K562 (cell line): ENCODE results near the gene DAPK3. TPM values are rescaled to one million over a fixed set of nuclear protein-coding genes. Genes with fewer than 3 reads are reported as not detected.

ENCODE experiments used
- ATAC-seq: fragments of 200-7000 bp; cut with Tn5 transposase; 3 replicates; pipeline ENCODE4 v1.9.1; 2020; ENCODE audit warnings: moderate library complexity
- BruUV-seq: library from RNA; stranded (reverse); fragments of 400-500 nt; replicated peaks from 2 replicates; lab custom pipeline; 2021; lab: Mats Ljungman, UMichigan
- CTCF ChIA-PET: fragments of 300-600 bp; formaldehyde crosslinking; extraction: SDS; loops from one replicate; lab custom pipeline; 2021; ENCODE audit warnings: low intra/inter-chr PET ratio; lab: Yijun Ruan, JAX
- POLR2A ChIA-PET: fragments of 300-600, 350-650 bp; sonication (Branson Sonifier 250); formaldehyde crosslinking; extraction: SDS; loops from one replicate; lab custom pipeline; 2021; ENCODE audit warnings: antibody characterized with exemption, inconsistent platforms; lab: Yijun Ruan, JAX
- DNase-seq, 4 experiments: peaks; one replicate each; pipeline versions ENCODE4 v3.0.0 to v3.0.0-alpha.2; 2011 to 2018; ENCODE audit warnings: low spot score in 3 of 4, mixed read lengths in 3 of 4; ENCODE audit errors: extremely low read depth in 1 of 4
- FAIRE-seq: peaks from 2 replicates; lab custom pipeline; 2011; peaks lifted over from hg19 to GRCh38; lab: Jason Lieb, UNC
- H2AFZ ChIP-seq: 2 replicates; pipeline ENCODE4 v1.6.0; 2011; ENCODE audit warnings: low read depth, low read length, control low read depth, inconsistent platforms
- H3K27ac ChIP-seq: fragments of 200-600 bp; 3 replicates; pipeline ENCODE4 v1.8.0; 2011; ENCODE audit warnings: low read depth, mild to moderate bottlenecking, control low read depth, inconsistent platforms, low read length, moderate library complexity, mixed read lengths; ENCODE audit errors: extremely low read depth
- H3K27me3 ChIP-seq, 2 experiments: fragments of 300-600 bp in 1 of 2; 2 replicates in 1 of 2; 3 replicates in 1 of 2; pipeline versions ENCODE4 v1.6.0 to v1.8.0; 2011; ENCODE audit warnings: inconsistent platforms in 2 of 2, low read length in 2 of 2, mild to moderate bottlenecking in 1 of 2, mixed read lengths in 1 of 2, moderate library complexity in 1 of 2; ENCODE audit not compliant: control insufficient read depth in 2 of 2, insufficient read depth in 2 of 2
- H3K36me3 ChIP-seq: fragments of 300-600 bp; 3 replicates; pipeline ENCODE4 v1.8.0; 2011; ENCODE audit warnings: mild to moderate bottlenecking, low read length, inconsistent platforms; ENCODE audit not compliant: control insufficient read depth, insufficient read depth
- H3K4me1 ChIP-seq, 2 experiments: fragments of 200-600 bp in 1 of 2; replicated peaks in 1 of 2; 2 replicates in 1 of 2; 3 replicates in 1 of 2; pipeline versions ENCODE4 v1.5.1 to v1.8.0; 2011; ENCODE audit warnings: inconsistent platforms in 2 of 2, low read length in 2 of 2, mild to moderate bottlenecking in 1 of 2, mixed read lengths in 1 of 2, moderate library complexity in 1 of 2; ENCODE audit not compliant: control insufficient read depth in 2 of 2, insufficient read depth in 2 of 2
- H3K4me2 ChIP-seq: 2 replicates; pipeline ENCODE4 v1.6.1; 2011; ENCODE audit warnings: low read length, control low read depth, inconsistent platforms, mixed read lengths; ENCODE audit not compliant: insufficient read depth
- H3K4me3 ChIP-seq: fragments of 200-600 bp; sonication (generic), shearing (Covaris generic); 2 replicates; pipeline ENCODE4 v1.5.1; 2016; ENCODE audit warnings: control low read depth, inconsistent platforms
- H3K79me2 ChIP-seq: fragments of 200-600 bp; 3 replicates; pipeline ENCODE4 v1.8.0; 2011; ENCODE audit warnings: low read length, inconsistent platforms; ENCODE audit not compliant: control insufficient read depth, insufficient read depth
- H3K9ac ChIP-seq, 2 experiments: 2 replicates each; pipeline versions ENCODE4 v1.6.0 to v1.6.1; 2011; ENCODE audit warnings: low read depth in 2 of 2, low read length in 2 of 2, control low read depth in 1 of 2, inconsistent platforms in 1 of 2, mild to moderate bottlenecking in 1 of 2, mixed read lengths in 1 of 2; ENCODE audit not compliant: insufficient read depth in 1 of 2
- H3K9me1 ChIP-seq: one replicate; pipeline ENCODE4 v1.6.0; 2011; ENCODE audit warnings: inconsistent platforms, mild to moderate bottlenecking, low read length, moderate library complexity; ENCODE audit not compliant: control insufficient read depth, insufficient read depth
- H3K9me3 ChIP-seq: replicated peaks from 2 replicates; pipeline ENCODE4 v1.5.1; 2011; ENCODE audit warnings: low read depth, low read length, inconsistent platforms; ENCODE audit not compliant: control insufficient read depth, insufficient read depth
- H4K20me1 ChIP-seq: replicated peaks from 2 replicates; pipeline ENCODE4 v1.6.1; 2011; ENCODE audit warnings: low read length, inconsistent platforms, mixed read lengths; ENCODE audit not compliant: control insufficient read depth, insufficient read depth
- CBX2 ChIP-seq: fragments of 200-600 bp; sonication (generic); IDR thresholded peaks from one replicate; pipeline ENCODE4 v1.6.1; 2012; ENCODE audit warnings: mild to moderate bottlenecking, low read length, inconsistent platforms; ENCODE audit not compliant: insufficient read depth, poor library complexity, severe bottlenecking
- DPF2 ChIP-seq: fragments of 450-650 bp; IDR thresholded peaks from 2 replicates; pipeline ENCODE4 v1.6.1; 2016
- FOXA1 ChIP-seq: fragments of 450-650 bp; IDR thresholded peaks from 2 replicates; pipeline ENCODE4 v1.6.1; 2016; ENCODE audit warnings: mild to moderate bottlenecking, borderline replicate concordance
- GTF2A2 ChIP-seq: IDR thresholded peaks from 2 replicates; pipeline ENCODE4 v1.6.1; 2016; ENCODE audit warnings: mild to moderate bottlenecking, missing genetic modification characterization, missing compliant biosample characterization
- MCM5 ChIP-seq: fragments of 450-650 bp; IDR thresholded peaks from 2 replicates; pipeline ENCODE4 v1.6.1; 2016; ENCODE audit warnings: low read depth
- MYC ChIP-seq, 2 experiments: fragments of 250-450 bp in 1 of 2; sonication (Bioruptor Pico) in 1 of 2; IDR thresholded peaks; 2 replicates each; pipeline versions ENCODE4 v1.5.1 to v1.6.1; 2012 to 2021; ENCODE audit warnings: low read depth in 2 of 2, borderline replicate concordance in 1 of 2, improper control_type of control experiment in 1 of 2, low read length in 1 of 2, mild to moderate bottlenecking in 1 of 2, moderate library complexity in 1 of 2
- RFX5 ChIP-seq: IDR thresholded peaks from 2 replicates; pipeline ENCODE4 v1.6.1; 2011; ENCODE audit warnings: low read depth, mild to moderate bottlenecking, improper control_type of control experiment, low read length
- ZFX ChIP-seq: sonication (generic); formaldehyde crosslinking; IDR thresholded peaks from 2 replicates; pipeline ENCODE4 v1.8.0; 2022; ENCODE audit warnings: mild to moderate bottlenecking, missing genetic modification reagents, moderate library complexity
- ZNF57 ChIP-seq: fragments of 450-650 bp; formaldehyde crosslinking; IDR thresholded peaks from 2 replicates; pipeline ENCODE4 v1.4.0; 2020; ENCODE audit warnings: mild to moderate bottlenecking, moderate library complexity
- WGBS: fragments of 100-300 bp; shearing (Covaris generic); methylation state at CpG from one replicate; pipeline ENCODE4 v1.1.6; 2016; ENCODE audit warnings: low coverage, mixed read lengths; ENCODE audit not compliant: insufficient coverage; ENCODE audit errors: missing lambda C conversion rate; 5-methylcytosine and 5-hydroxymethylcytosine counted together
- in situ Hi-C: fragments of 300-500 bp; cut with MboI; formaldehyde crosslinking; loops from 4 replicates; pipeline ENCODE4 v1.15.0; 2018; ENCODE audit warnings: inconsistent platforms, mixed read lengths
- intact Hi-C: fragments of 100-400 bp; cut with micrococcal nuclease; formaldehyde crosslinking; loops from 2 replicates; pipeline ENCODE4 v1.14.2; 2022
- polyA plus RNA-seq, 8 experiments: library from polyadenylated mRNA; depleted of rRNA in 4 of 8; stranded (reverse) in 5 of 8; unstranded in 3 of 8; fragments of >200 nt; fragmentation: Nextera tagmentation in 2 of 8; fragmentation: Illumina TruSeq in 1 of 8; extraction: Ambion mirVana in 2 of 8; extraction: Trizol in 1 of 8; gene quantifications; 2 replicates each; pipeline versions ENCODE4 v1.2.1 to v1.2.3, GENCODE V29; 2011 to 2014; ENCODE audit warnings: inconsistent platforms in 1 of 8, missing spikeins in 1 of 8
- total RNA-seq, 7 experiments: library from RNA; depleted of rRNA in 6 of 7; stranded (reverse); fragments of >200 nt in 6 of 7; fragmentation: Illumina TruSeq in 2 of 7; extraction: Trizol in 2 of 7; gene quantifications; 2 replicates each; pipeline versions ENCODE4 v1.2.1 to v1.2.3, GENCODE V29; 2011 to 2021; ENCODE audit warnings: low replicate concordance in 1 of 7
- TF ChIP-seq, protein P1 (sequence below): fragments of 200-800 bp; sonication (Bioruptor generic); IDR thresholded peaks from 2 replicates; pipeline ENCODE4 v1.6.1; 2017; ENCODE audit warnings: missing genetic modification characterization, missing compliant biosample characterization
- TF ChIP-seq, protein P2 (sequence below): fragments of 200-400 bp; formaldehyde crosslinking; IDR thresholded peaks from 2 replicates; pipeline ENCODE4 v1.6.1; 2017; ENCODE audit warnings: mild to moderate bottlenecking, low read depth, low read length, moderate library complexity
- TF ChIP-seq, protein P3 (sequence below), 2 experiments: fragments of 450-650 bp in 1 of 2; IDR thresholded peaks; 2 replicates each; pipeline ENCODE4 v1.6.1; 2011 to 2017; ENCODE audit warnings: low read depth in 2 of 2, antibody characterized with exemption in 1 of 2, borderline replicate concordance in 1 of 2, low read length in 1 of 2, mild to moderate bottlenecking in 1 of 2, mixed read lengths in 1 of 2; ENCODE audit not compliant: control insufficient read depth in 1 of 2
- TF ChIP-seq, protein P4 (sequence below): fragments of 450-650 bp; IDR thresholded peaks from 2 replicates; pipeline ENCODE4 v1.6.1; 2016

DAPK3 gene
- total and polyA plus RNA-seq, 9 of the 15 experiments (the other 6 are each of a cell fraction or from before 2014, with no cell fraction given) = 0.14 to 63.4 (median 25.0) TPM

DNA sequence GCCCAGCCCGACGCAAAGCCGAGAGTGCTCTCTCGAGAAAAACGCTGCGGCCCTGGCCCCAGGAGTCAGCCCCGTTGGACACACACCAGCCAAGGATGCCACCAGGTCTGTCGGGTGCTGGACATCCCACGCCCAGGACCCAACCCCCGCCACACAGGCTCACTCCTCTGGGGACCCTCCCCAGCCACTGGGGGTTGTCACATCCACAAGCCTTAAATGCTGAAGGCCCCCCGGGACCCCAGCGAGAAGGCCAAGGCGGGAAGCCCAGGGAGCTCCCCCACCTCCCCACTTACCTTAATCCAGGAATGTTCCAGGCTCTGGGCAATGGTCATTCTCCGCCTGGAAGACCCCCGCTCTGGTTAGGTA lies 11.2 kb downstream of the DAPK3 start:
- H3K36me3 ChIP-seq = peaks cover 66% of the 10 kb centered on the region; the same call in 2 of the 3 replicates
- FAIRE-seq = no peak
- TF ChIP-seq ZNF57 (CRISPR knock-in tag) (no peak), CBX2 (no peak), MCM5 (no peak), MYC (IDR thresholded peaks at IDR 0.05; ENCODE audit: low read depth, low read length) (no peak), MYC (CRISPR knock-in tag; IDR thresholded peaks at IDR 0.05; ENCODE audit: borderline replicate concordance, low read depth) (no peak), DPF2 (no peak), GTF2A2 (tag) (no peak), ZFX (CRISPR knock-in tag) (no peak), RFX5 (no peak), FOXA1 (no peak)
- TF ChIP-seq, protein P1, sequence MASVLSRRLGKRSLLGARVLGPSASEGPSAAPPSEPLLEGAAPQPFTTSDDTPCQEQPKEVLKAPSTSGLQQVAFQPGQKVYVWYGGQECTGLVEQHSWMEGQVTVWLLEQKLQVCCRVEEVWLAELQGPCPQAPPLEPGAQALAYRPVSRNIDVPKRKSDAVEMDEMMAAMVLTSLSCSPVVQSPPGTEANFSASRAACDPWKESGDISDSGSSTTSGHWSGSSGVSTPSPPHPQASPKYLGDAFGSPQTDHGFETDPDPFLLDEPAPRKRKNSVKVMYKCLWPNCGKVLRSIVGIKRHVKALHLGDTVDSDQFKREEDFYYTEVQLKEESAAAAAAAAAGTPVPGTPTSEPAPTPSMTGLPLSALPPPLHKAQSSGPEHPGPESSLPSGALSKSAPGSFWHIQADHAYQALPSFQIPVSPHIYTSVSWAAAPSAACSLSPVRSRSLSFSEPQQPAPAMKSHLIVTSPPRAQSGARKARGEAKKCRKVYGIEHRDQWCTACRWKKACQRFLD (CRISPR knock-in tag) = no peak
- TF ChIP-seq, protein P2, sequence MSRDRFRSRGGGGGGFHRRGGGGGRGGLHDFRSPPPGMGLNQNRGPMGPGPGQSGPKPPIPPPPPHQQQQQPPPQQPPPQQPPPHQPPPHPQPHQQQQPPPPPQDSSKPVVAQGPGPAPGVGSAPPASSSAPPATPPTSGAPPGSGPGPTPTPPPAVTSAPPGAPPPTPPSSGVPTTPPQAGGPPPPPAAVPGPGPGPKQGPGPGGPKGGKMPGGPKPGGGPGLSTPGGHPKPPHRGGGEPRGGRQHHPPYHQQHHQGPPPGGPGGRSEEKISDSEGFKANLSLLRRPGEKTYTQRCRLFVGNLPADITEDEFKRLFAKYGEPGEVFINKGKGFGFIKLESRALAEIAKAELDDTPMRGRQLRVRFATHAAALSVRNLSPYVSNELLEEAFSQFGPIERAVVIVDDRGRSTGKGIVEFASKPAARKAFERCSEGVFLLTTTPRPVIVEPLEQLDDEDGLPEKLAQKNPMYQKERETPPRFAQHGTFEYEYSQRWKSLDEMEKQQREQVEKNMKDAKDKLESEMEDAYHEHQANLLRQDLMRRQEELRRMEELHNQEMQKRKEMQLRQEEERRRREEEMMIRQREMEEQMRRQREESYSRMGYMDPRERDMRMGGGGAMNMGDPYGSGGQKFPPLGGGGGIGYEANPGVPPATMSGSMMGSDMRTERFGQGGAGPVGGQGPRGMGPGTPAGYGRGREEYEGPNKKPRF = no peak
- TF ChIP-seq, protein P3, sequence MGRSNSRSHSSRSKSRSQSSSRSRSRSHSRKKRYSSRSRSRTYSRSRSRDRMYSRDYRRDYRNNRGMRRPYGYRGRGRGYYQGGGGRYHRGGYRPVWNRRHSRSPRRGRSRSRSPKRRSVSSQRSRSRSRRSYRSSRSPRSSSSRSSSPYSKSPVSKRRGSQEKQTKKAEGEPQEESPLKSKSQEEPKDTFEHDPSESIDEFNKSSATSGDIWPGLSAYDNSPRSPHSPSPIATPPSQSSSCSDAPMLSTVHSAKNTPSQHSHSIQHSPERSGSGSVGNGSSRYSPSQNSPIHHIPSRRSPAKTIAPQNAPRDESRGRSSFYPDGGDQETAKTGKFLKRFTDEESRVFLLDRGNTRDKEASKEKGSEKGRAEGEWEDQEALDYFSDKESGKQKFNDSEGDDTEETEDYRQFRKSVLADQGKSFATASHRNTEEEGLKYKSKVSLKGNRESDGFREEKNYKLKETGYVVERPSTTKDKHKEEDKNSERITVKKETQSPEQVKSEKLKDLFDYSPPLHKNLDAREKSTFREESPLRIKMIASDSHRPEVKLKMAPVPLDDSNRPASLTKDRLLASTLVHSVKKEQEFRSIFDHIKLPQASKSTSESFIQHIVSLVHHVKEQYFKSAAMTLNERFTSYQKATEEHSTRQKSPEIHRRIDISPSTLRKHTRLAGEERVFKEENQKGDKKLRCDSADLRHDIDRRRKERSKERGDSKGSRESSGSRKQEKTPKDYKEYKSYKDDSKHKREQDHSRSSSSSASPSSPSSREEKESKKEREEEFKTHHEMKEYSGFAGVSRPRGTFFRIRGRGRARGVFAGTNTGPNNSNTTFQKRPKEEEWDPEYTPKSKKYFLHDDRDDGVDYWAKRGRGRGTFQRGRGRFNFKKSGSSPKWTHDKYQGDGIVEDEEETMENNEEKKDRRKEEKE (IDR thresholded peaks at IDR 0.05; ENCODE audit: borderline replicate concordance in 1 of 2, control insufficient read depth in 1 of 2, low read depth in 2 of 2, low read length in 1 of 2) = no peak
- TF ChIP-seq, protein P4, sequence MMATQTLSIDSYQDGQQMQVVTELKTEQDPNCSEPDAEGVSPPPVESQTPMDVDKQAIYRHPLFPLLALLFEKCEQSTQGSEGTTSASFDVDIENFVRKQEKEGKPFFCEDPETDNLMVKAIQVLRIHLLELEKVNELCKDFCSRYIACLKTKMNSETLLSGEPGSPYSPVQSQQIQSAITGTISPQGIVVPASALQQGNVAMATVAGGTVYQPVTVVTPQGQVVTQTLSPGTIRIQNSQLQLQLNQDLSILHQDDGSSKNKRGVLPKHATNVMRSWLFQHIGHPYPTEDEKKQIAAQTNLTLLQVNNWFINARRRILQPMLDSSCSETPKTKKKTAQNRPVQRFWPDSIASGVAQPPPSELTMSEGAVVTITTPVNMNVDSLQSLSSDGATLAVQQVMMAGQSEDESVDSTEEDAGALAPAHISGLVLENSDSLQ = no peak

More for the DNA sequence above, 11.2 kb downstream of the DAPK3 start:
- intact Hi-C loops (no loop called here), in situ Hi-C loops (no loop called here)
- Histone ChIP-seq H3K27me3 (no peaks in the 10 kb centered on the region), H3K4me1 (peaks cover 0 to 25% of the 10 kb centered on the region in 2 experiments; a peak in 2 of 5 replicates), H3K9me3 (no peaks in the 10 kb centered on the region), H3K79me2 (no peaks in the 10 kb centered on the region), H4K20me1 (no peaks in the 10 kb centered on the region), H3K4me3 (no peak overlapping the region), H3K9ac (no peak overlapping the region), H2AFZ (no peak overlapping the region), H3K27ac (no peak overlapping the region), H3K4me2 (no peak overlapping the region), H3K9me1 (no peaks in the 10 kb centered on the region)
- BruUV-seq = no TSS peak
- ATAC-seq (no peak), DNase-seq (no peak)
- WGBS = 97% methylated on average over 9 of the region's 15 CpGs
- ChIA-PET CTCF (no interaction called here), POLR2A (interaction anchor here (0.6 to 2.5 kb wide), 3 partner anchors 9 to 184 kb away, joined by 3 to 9 read pairs (median 3); no protein-coding TSS in a partner anchor)
